Activated naive CD4-positive, alpha-beta T cell treated with anti-CD3 and anti-CD28 coated beads, Interleukin-2, amount 50 U/mL, for 16 hours (primary cell): ENCODE measurements around the gene CXCL1.
"Not testable (repeated sequence)": the region's sequence is repeated elsewhere in the genome, so short reads cannot be mapped to it uniquely, and the experiment has no call there.

Experiments
- DNase-seq: peaks from one replicate; pipeline ENCODE4 v3.0.0-alpha.2; 2020

The CXCL1 gene

DNA sequence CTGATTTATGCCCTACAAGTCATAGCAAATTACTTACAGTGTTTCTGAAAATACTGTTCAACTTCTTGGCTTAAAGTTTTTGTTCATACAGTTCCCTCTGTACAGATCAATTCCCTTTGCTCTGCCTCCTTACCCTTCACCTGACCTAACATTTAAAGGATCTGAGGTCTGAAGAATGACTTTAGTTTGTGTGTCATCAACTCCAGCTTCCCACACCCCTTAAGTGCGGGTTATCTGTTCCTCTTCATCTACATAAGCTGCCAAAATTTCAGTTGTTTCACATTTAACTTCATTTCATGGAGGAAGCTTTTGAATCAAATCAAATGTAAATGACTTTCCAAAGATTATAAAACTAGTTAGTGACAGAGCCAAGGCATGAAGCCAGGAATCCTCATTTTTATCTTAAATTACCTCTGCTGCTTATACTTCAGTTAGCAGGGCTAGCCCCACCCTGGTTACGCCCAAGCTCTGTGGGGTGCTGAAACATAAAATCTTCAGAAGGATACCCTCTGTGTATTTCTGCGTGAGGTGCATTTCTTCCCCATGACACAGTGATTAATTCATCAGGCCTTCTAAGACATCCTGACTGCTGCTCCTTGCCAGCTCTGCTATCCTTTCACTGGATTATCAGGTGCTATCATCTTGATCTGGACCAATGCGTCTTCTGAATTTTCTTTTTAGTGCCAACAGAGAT is 16.5 kb downstream of the CXCL1 start:
- DNase-seq, result no peak

DNA sequence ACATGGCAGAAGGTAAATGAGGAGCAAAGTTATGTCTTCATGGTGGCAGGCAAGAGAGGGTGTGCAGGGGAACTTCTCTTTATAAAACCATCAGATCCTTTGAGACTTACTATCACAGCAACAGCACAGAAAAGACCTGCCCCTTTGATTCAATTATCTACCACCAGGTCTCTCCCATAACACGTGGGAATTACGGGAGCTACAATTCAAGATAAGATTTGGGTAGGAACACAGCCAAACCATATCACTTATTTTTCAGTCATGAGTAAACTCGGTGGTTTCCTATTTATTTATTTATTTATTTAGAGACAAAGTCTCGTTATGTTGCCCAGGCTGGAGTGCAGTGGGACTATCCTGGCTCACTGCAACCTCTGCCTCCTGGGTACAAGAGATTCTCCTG is 22.1 kb downstream of the CXCL1 start:
- no peak for DNase-seq

DNA sequence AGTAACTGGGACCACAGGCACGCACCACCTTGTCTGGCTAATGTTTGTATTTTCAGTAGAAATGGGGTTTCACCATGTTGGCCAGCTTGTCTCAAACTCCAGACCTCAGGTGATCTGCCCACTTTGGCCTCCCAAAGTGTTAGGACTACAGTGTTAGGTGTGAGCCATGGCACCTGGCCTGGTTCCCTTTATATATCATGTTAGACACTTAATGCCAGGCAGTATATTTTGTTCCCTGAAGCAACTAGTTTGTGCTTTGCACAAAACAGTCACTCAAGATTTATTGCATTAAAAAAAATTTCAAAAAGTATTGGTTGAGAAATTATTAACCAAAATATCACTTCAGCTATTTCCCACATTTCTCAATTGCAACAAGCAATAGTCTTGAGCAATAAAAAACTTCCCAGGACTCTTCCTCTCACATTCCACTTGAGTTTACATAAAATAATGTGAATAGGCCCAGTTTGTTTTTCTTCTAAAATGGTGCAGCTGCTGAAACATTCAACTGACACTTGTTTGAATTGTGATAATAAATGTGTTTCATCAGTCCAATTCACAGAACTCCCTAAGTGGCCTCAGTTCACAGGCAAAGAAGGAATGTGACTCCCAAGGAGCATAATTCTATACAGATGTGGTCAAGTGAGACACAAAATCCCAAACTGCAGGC is 22.7 kb downstream of the CXCL1 start:
- DNase-seq, result no peak

DNA sequence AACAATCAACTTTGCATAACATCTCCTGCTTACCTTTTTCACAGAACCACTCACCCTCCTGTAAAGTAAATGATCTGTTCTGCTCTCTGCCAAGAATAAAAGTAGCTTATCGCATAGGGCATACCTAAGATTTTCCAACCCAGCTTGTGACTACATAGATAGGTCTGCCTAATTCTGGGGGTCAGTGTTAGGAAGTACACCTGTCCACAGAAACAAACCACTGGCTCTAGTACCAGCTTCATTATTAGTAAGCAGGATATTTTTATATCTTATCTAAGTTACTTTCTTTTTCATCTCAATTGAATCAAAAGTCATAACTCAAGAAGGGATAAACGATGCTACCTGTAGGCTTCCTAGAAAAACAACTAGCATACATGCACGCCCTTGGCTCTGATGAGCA is 23.8 kb downstream of the CXCL1 start:
- DNase-seq, result no peak

DNA sequence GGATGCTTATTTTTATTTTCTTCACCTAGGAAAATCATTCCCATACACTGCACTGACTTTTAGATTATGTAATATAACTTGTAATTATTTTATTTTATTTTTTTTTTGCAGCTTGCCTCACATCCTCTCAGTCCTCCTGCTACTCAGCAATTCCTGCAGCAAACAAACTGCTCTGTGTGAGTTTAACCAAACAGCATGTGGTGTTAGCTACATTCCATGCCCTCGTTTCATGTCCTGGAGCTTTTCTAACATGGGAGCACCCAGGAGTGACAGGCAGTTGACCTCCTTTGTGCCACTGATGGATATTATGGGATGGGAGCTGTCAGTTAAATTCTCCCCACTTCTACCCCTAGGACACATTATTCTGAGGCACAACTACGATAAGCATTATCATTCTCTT is 24.8 kb downstream of the CXCL1 start:
- no peak for DNase-seq

DNA sequence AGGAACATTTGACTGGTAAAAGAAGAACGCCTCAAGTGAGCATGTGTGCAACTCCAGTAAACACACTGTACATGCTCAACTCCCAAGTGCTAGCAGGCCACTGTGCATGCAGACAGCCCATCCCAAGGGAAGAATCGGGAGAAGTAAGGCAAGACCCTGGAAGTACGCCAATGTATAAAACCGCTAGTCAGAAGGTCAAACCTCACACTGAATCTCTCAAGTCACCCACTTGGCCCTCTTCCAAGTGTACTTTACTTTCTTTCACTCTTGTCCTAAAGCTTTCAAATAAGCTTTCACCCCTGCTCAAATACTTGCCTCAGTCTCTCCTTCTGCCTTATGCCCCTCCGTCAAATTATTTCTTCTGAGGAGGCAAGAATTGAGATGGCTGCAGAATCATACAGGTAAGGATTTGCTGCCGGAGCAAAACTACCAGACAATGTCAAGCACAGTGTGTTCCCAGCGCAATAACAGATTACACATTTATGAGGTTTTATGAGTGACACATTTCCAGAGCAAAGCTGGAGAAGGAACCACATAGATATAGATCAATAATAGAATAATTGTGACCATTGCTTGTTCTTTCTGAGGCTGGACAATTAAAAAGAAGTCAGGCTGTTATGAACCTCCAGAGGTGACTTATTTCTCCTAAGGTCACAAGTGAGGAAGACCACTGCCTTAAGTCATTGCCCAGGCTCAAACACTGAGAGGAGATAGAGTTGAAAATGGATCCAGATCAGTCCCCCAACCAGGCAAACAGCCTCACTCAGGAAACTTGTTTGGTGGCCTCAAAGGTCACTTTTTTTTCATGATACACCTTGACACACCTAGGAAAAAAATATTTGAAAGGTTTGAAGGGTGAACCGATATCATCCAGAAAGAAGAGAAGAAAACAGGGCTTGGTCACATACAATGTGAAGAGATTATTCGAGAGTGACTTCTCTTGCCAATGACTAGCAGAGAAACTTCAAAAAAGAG is 26.3 kb downstream of the CXCL1 start:
- no peak for DNase-seq

DNA sequence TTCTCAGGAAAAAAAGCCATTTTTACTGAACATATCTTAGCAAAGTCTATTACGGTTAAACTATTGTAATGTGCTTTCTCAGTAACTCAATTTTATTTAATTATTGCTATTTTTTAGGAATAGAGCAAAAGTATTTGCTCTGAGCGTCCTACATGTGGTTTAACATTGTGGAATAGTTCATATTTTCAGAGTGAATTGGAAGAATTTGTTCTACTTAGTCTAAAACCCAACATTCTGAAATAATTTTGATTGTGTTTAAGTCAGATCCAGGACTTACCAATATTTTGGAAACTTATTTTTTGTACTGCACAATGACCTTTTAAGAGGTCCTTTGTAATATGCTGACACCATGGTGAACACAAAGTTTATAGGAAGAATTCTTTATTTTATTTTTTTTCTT is 27.2 kb downstream of the CXCL1 start:
- DNase-seq, result no peak

DNA sequence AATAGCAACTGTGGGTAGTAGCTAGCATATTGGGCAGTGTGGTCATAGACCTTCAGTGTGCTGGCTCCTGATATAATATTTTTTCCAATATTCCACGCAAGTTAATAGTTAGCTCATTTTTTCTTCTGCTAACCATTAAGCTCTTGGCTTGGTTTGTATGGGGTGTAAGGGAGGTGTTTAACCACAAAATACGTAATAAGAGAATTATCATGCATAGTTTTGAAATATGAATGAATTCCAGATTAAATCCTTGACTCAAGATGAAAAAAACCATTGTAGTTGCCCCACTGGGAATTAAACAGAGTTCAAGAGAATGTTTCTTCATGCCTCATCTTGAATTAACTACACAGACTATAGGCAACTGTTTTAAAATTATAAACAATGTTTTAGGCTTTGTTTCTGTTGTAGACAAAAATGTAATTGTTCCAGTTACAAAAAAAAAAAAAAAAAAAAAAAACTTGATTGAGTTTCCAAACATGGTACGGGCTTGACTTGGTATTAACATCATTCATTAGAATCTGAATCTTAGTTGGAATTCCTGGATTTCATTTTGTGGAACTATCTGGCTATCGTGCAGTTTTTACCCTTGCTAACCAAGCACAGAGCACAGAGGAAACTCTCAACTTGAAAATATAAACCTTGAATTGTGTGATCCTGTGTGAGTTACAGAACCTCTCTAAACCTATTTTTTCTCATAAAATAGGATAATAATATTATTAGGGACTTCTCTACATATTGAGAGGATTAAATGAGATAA is 28.4 kb downstream of the CXCL1 start:
- no peak for DNase-seq

DNA sequence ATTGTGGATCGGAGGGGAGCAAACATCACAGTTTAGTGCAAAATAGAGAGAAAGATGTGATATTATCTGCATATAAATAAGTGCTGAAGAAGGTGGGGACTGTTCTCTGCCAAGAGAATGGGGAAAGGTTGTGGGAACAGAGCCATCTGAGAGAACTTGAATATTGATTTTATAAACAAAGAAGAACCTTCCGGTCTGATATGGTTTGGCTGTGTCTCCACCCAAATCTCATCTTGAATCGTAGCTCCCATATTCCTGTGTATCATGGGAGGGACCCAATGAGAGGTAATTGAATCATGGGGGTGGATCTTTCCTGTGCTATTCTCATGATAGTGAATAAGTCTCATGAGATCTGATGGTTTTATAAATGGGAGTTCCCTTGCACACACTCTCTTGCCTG is 30.1 kb downstream of the CXCL1 start:
- not testable (repeated sequence) for DNase-seq

DNA sequence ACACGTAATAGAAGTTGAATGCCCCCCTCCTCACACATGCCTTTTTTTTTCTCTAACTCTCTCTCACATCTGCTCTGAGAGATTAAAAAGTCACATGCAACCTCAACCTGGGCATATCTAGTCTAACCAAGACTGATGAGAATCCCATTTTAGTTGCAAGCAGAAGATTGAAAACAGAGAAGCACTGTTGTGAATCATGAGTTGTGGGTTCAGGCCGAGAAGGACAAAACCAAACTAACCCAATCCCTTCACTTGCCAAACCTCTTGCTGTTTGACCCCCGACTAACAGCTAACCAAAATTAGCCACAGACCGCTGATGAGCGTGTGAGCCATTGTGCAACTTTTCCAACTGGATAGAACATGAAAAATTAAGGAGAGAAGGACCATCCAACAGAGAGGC is 31.8 kb downstream of the CXCL1 start:
- DNase-seq, result no peak

DNA sequence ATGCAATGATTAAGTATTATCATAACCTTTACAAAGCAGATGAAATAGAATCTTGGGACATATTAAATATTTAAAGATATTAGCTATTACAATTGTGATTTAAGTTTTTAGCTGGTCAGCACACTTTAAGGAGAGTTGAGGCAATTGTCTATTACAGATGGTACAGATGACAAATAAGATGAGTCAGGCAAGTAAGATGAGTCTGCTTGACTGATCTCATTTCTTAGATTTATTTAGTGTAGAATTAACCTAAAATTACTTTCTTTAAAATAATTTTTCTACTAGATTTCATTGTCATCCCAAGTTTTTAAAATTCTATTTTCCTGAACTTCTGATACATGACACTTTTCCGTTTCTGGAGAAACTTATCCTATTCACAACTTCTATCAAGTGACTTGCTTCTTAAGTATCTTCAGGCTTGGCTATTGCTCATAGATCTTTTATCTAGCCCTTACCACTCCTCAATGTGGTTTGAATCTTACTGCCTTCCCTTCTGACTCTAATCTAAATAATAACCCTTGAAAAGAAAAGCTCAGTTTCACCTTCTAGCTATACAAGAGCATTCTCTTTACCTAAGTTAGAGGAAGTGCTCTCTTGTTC is 32.9 kb downstream of the CXCL1 start:
- no peak for DNase-seq

DNA sequence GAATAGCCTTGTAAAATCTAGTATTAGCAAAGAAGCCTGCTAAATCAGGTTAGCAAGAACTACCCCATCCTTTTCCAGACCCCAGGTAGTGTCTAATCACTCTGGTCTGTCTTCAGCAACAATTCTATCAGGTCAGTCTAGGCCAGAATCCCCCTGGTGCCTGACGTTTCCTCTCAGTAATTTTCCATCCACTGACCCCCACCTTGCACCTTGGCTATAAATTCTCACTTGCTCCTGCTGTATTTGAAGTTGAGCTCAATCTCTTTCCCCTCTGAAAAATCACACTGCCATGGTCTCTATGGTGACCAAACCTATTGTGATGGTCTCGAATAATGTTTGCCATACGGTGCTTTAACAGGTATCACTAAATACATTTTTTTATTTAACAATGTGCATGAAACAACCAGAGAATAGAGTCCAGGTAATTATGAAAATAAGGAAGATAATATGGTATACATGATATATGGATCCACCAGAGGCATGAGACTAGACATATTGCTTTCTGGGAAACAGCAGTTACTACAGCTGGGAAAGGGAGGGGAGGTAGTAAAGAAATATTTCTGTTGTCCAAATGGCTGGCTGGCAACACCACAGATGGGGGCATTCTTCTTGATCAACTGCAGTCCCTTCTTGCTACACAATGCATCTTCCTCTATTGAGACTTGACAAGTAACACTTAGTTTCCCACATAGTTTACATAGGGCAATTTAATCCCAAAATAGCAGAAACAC is 33.8 kb downstream of the CXCL1 start:
- no peak for DNase-seq

DNA sequence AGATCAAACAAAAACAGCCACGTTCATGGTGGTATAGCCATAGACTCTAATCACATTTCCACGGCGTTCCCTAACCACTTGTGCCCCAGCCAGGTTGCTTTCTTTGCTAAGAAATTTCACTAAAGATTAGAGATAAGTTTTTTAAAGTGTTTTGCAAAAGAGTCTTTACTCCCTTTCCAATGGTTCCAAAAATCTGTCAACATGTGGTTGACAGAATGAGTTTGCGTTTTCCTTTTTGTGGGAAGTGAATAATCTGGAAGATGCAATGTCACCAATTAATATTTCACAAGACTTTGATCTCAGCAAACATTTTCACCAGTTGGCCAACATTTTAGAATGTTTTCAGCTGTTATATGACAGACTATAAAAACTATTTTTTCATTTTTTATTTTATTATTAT is 35.3 kb downstream of the CXCL1 start:
- DNase-seq, result no peak

DNA sequence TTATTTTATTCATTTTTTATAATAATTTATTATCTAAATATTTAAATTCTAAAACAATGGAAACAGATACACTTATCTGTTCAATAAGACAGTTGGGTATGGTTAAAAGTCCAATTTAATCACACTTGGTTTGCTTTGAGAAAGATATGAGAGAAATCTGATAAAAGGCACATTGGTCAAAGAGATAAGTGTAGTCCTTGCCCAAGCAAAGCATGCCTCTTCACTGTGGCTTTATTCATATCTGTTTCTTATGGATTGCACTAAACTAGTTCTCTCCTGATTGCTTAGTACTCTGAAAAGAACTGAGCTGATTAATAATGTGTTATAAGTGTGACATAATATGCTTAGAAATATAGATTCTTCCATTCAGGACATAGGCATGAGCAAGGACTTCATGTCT is 39.8 kb downstream of the CXCL1 start:
- no peak for DNase-seq

DNA sequence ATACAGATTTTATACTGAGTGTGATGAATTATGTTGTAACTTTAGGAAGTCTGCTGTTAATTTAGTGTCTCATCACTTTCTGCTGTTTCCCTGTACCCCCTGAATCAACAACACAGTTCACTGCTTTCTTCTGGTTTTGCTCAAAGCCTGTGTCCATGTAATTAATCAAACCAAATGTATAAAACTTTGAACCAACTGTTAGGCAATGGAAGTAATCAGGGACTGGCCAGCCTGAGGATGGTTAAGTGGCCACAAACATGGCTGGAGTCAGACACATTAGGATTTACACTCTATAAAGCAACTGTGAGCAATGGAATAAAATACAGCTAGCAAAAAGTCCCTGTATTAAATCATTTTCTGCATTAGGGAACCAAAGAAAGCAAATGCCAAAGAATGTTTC is 42.6 kb downstream of the CXCL1 start:
- DNase-seq, result no peak

DNA sequence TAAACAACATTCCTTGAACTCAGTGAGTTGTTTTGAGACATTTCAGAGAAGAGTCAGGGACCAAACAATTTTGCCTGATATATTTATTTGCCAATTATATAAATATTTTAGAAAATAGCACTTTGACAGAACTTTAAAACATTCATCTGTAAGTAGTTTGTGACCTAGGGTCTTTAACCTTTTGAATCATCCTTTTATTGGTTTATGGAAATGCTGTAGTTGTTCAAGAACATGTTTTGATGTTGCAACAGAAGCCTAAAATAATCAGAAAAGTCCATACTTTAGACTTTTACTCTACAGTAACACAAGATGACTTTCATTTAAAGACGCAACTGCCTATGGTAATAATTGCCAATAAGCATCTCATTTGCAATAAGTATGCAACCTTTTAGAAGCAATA is 43.0 kb downstream of the CXCL1 start:
- DNase-seq, result no peak

DNA sequence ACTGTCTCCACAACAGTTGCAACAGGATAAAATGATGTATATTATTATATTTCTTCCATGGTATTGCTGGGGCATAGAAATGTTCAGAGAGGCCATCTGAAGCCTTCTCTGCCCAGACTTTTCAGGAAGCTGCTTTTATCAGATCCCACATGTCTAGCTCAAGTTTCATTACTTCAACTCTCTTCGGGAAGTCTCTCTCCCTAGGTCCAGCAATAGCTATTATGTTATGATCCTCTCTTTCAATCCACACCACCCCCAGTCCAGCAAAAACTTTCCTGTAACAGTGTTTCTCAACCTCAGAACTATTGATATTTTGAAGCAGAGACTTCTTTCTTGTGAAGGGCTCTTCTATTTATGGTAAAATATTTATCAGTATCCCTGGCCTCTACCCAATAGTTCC is 44.9 kb downstream of the CXCL1 start:
- DNase-seq, result no peak

DNA sequence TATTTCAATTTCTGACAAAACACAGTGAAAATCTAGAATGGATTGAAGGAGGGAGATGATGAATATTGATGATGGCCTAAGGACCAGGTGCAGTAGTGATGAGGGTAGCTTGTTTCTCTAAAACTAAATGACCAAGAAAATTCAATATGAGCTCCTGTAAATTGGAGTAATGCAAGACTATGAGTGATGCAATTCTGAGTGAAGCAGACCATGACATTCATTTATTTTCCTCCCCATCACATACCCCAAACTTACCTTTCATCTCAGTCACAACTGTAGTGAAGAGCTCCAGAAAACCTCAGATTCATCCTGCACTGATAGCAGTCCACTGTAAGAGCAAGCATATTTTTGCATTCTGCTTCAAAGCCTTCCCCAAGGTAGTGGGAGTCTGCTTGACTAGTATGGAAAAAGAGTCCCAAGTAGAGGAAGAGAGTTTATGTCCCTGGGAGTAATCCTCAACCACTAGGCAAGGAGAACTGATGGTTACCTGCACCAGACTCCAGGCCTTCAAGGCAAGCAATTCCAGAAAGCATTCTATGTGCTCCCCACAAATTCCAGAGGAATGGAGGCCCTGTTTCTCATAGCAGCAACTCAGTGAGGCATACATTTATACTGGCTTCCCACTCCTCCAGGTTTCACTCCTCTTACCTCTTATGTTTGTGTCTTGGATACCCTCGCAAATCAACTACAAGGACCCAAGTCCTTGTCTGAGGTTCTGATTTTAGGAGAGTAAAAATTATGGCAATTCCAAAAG is 47.2 kb downstream of the CXCL1 start:
- DNase-seq, result no peak

DNA sequence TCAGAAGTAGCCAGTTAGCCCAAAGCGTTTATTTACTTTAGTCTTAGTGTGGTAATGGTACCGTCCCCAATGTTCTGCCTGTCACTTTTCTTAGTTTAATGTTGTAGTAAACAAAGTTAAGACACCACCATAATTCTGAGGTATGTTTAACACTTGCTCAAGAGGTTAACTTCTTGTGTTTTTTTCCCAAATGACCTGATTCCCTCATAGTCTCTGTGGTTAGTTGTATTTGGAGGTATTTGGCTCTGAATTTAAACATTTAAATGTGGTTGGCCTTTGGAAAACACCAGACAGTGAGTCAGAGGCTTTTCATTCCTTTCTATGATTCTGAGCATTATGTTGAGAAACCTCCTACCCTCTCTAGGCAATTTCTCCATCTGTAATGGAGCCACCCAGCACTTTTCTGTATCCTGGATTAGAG is 47.9 kb downstream of the CXCL1 start:
- DNase-seq, result no peak

DNA sequence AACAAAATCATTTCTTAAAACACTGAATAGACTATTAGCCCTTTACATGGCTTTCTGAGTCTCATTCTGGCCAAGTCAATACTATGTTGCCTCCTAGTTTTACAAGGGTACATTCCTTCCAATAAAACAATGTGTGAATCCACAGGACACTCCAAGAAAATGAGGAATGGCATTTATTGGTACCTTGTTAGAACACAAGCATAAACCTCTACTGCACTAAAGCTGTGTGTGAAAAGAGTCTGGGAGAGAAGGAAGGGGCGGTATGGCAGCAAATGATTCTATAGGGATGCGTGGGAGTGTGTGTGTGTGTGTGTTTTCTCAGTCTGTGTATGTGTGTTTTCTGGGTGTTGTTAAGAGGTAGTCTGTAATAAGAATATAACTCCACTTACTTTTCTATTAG is 48.9 kb downstream of the CXCL1 start:
- DNase-seq, result no peak

DNA sequence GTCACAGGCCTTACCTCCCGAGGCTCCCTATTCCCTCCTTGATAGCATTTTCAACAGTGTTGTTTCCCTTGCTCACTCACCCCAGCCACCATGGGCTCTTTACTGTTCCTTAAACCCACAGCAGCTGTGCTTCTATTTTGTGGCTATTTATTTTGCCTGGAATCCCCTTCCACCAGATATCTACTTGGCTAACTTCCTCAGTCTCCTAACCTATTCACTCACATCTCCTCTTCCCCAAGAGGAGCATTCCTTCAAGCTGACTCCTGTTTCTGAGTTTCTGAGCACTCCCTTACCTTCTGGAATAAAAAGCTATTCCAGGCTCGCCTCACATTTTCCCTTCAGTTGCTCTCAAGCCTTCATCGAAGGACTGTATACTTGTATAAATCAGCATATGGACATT is 50.5 kb downstream of the CXCL1 start:
- DNase-seq, result no peak
